ENCODE data around the gene GLI3. TPM values are rescaled to one million over a fixed set of nuclear protein-coding genes. Genes with fewer than 3 reads are reported as not detected.

The GLI3 gene
- total RNA-seq, 1 experiment from 2014 or later: 0.07 TPM

- no peaks in the 10 kb centered on the region for H3K9me2 ChIP-seq (replicated peaks; ENCODE audit: insufficient read depth, low read length)
- H3K4me3 ChIP-seq (ENCODE audit: low read length): no peak overlapping the region
- H3K4me1 ChIP-seq (ENCODE audit: low read length): no peaks in the 10 kb centered on the region
- no peaks in the 10 kb centered on the region for H3K27me3 ChIP-seq (ENCODE audit: low read length)
- no peaks in the 10 kb centered on the region for H3K79me2 ChIP-seq (ENCODE audit: low read length)
- no peak overlapping the region for H3K4me2 ChIP-seq (ENCODE audit: low read depth, low read length, poor library complexity, severe bottlenecking)
- H3K27ac ChIP-seq (ENCODE audit: low read length): no peak overlapping the region
- H4K20me1 ChIP-seq (ENCODE audit: insufficient read depth, low read depth, low read length): no peaks in the 10 kb centered on the region
- H3K9me3 ChIP-seq (ENCODE audit: low read length): no peaks in the 10 kb centered on the region
- no peak overlapping the region for H3K9ac ChIP-seq (ENCODE audit: low read length)
- no peaks in the 10 kb centered on the region for H3K36me3 ChIP-seq (ENCODE audit: insufficient read depth, low read length)
- H2AFZ ChIP-seq (ENCODE audit: low read length): no peak overlapping the region
- no peak for DNase-seq
Observed at GRCh38 chr7:42198974-42199668, 37.9 kb downstream of the GLI3 start.

DNA sequence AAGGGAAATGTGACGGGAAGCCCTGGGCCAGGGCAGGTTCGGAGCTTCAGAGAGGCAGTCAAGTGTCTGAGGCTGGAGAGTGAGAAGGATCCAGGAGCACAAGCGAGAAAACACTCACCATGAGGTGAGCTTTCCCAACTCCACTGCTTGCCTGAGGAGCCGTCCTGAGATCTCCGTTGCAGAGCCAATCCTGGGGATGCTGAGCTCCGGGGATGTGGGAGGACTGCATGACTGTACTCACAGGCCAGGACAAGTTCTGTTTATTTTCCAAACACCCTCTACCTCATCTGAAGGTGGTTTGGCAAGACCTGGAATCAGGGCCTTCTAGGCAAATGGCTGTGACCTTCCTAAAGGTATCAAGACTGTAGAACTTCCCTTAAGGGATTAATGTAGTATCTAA lies 38.7 kb downstream of the GLI3 start:
- Histone ChIP-seq H3K9me2 (replicated peaks; ENCODE audit: insufficient read depth, low read length) (no peaks in the 10 kb centered on the region), H3K27ac (ENCODE audit: low read length) (no peak overlapping the region), H3K4me1 (ENCODE audit: low read length) (no peaks in the 10 kb centered on the region), H3K4me3 (ENCODE audit: low read length) (no peak overlapping the region), H4K20me1 (ENCODE audit: insufficient read depth, low read depth, low read length) (no peaks in the 10 kb centered on the region), H3K36me3 (ENCODE audit: insufficient read depth, low read length) (no peaks in the 10 kb centered on the region), H3K9me3 (ENCODE audit: low read length) (no peaks in the 10 kb centered on the region), H3K4me2 (ENCODE audit: low read depth, low read length, poor library complexity, severe bottlenecking) (no peak overlapping the region), H2AFZ (ENCODE audit: low read length) (no peak overlapping the region), H3K27me3 (ENCODE audit: low read length) (no peaks in the 10 kb centered on the region), H3K9ac (ENCODE audit: low read length) (no peak overlapping the region), H3K79me2 (ENCODE audit: low read length) (no peaks in the 10 kb centered on the region)
- DNase-seq: no peak

DNA sequence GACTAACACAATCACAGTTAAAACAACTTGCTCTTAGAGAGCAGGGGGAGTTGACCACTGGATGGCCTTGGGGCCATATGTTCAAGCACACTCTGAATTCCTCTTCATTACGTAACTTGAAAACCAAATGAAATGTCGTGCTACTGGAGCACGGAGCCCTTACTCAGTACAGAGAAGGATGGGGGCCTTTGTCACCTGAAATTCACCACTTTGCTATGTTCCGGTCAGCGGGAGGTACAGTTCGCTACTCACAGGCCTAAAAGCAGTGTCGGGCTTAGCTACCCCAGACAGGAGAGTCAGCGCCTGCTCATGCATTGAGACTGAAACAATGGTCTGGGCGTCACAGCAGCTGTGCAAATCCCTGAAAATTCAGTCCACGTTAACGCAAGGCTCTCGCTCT lies 39.6 kb downstream of the GLI3 start:
- Histone ChIP-seq H3K9me2 (replicated peaks; ENCODE audit: insufficient read depth, low read length) (no peaks in the 10 kb centered on the region), H4K20me1 (ENCODE audit: insufficient read depth, low read depth, low read length) (no peaks in the 10 kb centered on the region), H3K4me3 (ENCODE audit: low read length) (no peak overlapping the region), H3K36me3 (ENCODE audit: insufficient read depth, low read length) (no peaks in the 10 kb centered on the region), H2AFZ (ENCODE audit: low read length) (no peak overlapping the region), H3K27me3 (ENCODE audit: low read length) (no peaks in the 10 kb centered on the region), H3K9me3 (ENCODE audit: low read length) (no peaks in the 10 kb centered on the region), H3K4me2 (ENCODE audit: low read depth, low read length, poor library complexity, severe bottlenecking) (no peak overlapping the region), H3K4me1 (ENCODE audit: low read length) (no peaks in the 10 kb centered on the region), H3K79me2 (ENCODE audit: low read length) (no peaks in the 10 kb centered on the region), H3K27ac (ENCODE audit: low read length) (no peak overlapping the region), H3K9ac (ENCODE audit: low read length) (no peak overlapping the region)
- DNase-seq: no peak

GRCh38 chr7:42194238-42194637 lies 42.8 kb downstream of the GLI3 start:
- Histone ChIP-seq H3K4me1 (ENCODE audit: low read length) (no peaks in the 10 kb centered on the region), H4K20me1 (ENCODE audit: insufficient read depth, low read depth, low read length) (no peaks in the 10 kb centered on the region), H3K27ac (ENCODE audit: low read length) (no peak overlapping the region), H2AFZ (ENCODE audit: low read length) (no peak overlapping the region), H3K27me3 (ENCODE audit: low read length) (no peaks in the 10 kb centered on the region), H3K36me3 (ENCODE audit: insufficient read depth, low read length) (no peaks in the 10 kb centered on the region), H3K9me3 (ENCODE audit: low read length) (no peaks in the 10 kb centered on the region), H3K4me2 (ENCODE audit: low read depth, low read length, poor library complexity, severe bottlenecking) (no peak overlapping the region), H3K9me2 (replicated peaks; ENCODE audit: insufficient read depth, low read length) (no peaks in the 10 kb centered on the region), H3K79me2 (ENCODE audit: low read length) (no peaks in the 10 kb centered on the region), H3K4me3 (ENCODE audit: low read length) (no peak overlapping the region), H3K9ac (ENCODE audit: low read length) (no peak overlapping the region)
- DNase-seq: no peak

DNA sequence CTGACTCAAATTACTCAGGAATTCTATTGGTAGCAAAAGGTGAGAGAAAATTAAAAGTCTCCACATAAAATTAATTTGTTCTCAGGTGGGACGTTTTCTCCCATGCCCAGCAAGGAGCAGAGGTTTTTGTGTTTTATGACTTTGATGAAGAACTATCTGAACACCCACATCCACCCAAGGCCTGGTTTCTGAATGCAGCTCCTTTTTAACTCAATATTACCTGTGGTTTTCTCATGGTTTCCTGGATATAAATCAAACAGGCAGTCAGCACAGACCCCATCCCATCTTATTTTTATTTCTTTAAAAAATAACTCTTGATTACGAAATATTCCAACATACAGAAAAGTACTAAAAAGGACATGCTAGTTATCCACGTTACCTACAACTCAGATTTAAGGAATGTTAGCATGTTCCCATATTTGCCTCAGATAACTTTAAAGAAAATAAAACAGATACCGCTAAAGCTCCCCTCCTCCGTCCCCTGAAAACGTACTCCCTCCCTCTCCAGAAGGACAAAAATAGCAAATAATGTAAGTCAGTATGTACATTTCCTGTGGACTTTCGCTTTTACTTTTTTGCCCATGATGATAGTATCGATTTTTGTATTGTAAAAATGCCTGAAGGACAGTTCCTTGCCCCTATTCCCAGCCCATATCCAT lies 43.4 kb downstream of the GLI3 start:
- H3K27me3 ChIP-seq (ENCODE audit: low read length): no peaks in the 10 kb centered on the region
- H3K4me1 ChIP-seq (ENCODE audit: low read length): no peaks in the 10 kb centered on the region
- no peaks in the 10 kb centered on the region for H3K9me2 ChIP-seq (replicated peaks; ENCODE audit: insufficient read depth, low read length)
- no peak overlapping the region for H2AFZ ChIP-seq (ENCODE audit: low read length)
- no peak overlapping the region for H3K27ac ChIP-seq (ENCODE audit: low read length)
- H3K4me2 ChIP-seq (ENCODE audit: low read depth, low read length, poor library complexity, severe bottlenecking): no peak overlapping the region
- no peaks in the 10 kb centered on the region for H4K20me1 ChIP-seq (ENCODE audit: insufficient read depth, low read depth, low read length)
- H3K36me3 ChIP-seq (ENCODE audit: insufficient read depth, low read length): no peaks in the 10 kb centered on the region
- no peak for DNase-seq
- H3K9me3 ChIP-seq (ENCODE audit: low read length): no peaks in the 10 kb centered on the region
- no peak overlapping the region for H3K4me3 ChIP-seq (ENCODE audit: low read length)
- no peaks in the 10 kb centered on the region for H3K79me2 ChIP-seq (ENCODE audit: low read length)
- no peak overlapping the region for H3K9ac ChIP-seq (ENCODE audit: low read length)

DNA sequence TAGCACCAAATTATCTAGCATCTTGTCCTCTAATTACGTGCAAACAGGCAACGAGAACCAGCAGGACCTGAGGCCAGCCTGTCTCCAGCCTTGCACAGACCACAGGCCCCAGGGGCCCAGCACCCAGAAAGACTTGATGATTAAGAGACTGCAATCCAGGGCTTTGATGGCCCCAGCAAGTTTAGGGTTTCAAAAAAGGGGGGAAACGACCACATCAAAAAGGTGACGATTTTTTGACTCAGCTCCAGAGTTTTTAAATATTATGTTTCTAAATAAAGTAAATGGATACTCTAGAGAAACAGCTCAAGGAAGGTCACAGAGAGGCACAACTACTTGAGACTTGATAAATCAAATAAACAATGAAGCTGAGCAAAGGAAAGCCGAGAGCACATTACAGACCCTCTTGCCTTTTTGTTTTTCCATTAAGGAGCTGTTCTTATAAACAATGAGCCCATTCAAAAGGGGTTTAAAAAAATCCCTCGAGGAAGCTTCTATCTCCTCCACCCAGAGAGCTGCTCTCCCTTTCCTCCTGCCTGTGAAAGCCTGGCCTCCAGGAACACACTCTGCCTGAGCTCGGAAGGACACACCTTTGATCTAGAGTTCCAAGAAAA lies 44.1 kb downstream of the GLI3 start:
- Histone ChIP-seq H3K4me3 (ENCODE audit: low read length) (no peak overlapping the region), H3K4me1 (ENCODE audit: low read length) (no peaks in the 10 kb centered on the region), H3K27me3 (ENCODE audit: low read length) (no peaks in the 10 kb centered on the region), H3K9me2 (replicated peaks; ENCODE audit: insufficient read depth, low read length) (no peaks in the 10 kb centered on the region), H2AFZ (ENCODE audit: low read length) (no peak overlapping the region), H3K36me3 (ENCODE audit: insufficient read depth, low read length) (no peaks in the 10 kb centered on the region), H3K9me3 (ENCODE audit: low read length) (no peaks in the 10 kb centered on the region), H3K4me2 (ENCODE audit: low read depth, low read length, poor library complexity, severe bottlenecking) (no peak overlapping the region), H3K9ac (ENCODE audit: low read length) (no peak overlapping the region), H3K79me2 (ENCODE audit: low read length) (no peaks in the 10 kb centered on the region), H4K20me1 (ENCODE audit: insufficient read depth, low read depth, low read length) (no peaks in the 10 kb centered on the region), H3K27ac (ENCODE audit: low read length) (no peak overlapping the region)
- DNase-seq: no peak

DNA sequence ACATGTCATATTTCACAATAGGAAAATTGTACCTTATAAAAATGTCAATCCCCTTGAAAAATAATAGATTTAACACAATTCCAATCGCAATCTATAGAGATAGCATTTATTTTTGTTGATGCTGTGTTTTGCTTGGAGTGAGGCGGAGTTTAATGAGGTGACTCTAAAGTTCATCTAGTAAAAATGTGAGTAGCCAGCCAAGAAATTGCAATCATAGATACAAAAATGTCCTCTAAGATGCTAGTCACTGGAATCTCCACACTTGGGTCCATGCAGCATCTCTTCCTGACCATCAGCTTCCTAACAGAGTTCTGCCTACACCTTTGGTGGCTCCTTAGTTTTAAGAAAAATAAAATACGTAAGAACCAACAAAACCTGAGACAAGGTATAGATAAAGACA lies 44.9 kb downstream of the GLI3 start:
- Histone ChIP-seq H3K79me2 (ENCODE audit: low read length) (no peaks in the 10 kb centered on the region), H3K27ac (ENCODE audit: low read length) (no peak overlapping the region), H3K36me3 (ENCODE audit: insufficient read depth, low read length) (no peaks in the 10 kb centered on the region), H4K20me1 (ENCODE audit: insufficient read depth, low read depth, low read length) (no peaks in the 10 kb centered on the region), H3K9me2 (replicated peaks; ENCODE audit: insufficient read depth, low read length) (no peaks in the 10 kb centered on the region), H2AFZ (ENCODE audit: low read length) (no peak overlapping the region), H3K4me2 (ENCODE audit: low read depth, low read length, poor library complexity, severe bottlenecking) (no peak overlapping the region), H3K4me1 (ENCODE audit: low read length) (no peaks in the 10 kb centered on the region), H3K9ac (ENCODE audit: low read length) (no peak overlapping the region), H3K9me3 (ENCODE audit: low read length) (no peaks in the 10 kb centered on the region), H3K4me3 (ENCODE audit: low read length) (no peak overlapping the region), H3K27me3 (ENCODE audit: low read length) (no peaks in the 10 kb centered on the region)
- no peak for DNase-seq

DNA sequence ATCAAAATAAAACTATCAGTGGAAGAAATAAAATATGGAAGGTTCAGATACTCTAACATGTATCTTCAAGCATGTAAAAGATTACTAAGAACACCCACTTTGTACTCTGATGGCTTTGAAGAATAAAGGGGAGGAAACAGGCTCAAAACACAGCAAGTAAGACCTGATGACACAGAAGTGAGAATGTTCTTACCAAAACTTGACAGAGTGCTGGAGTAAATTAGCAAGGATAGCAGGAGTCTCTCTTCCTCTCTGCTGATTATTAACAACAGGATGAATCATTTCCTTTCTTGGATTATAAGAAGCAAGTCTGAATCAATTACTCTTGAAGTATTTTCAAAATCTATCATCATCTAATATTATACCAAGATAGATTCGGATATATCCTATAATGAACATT lies 47.5 kb downstream of the GLI3 start:
- Histone ChIP-seq H3K4me3 (ENCODE audit: low read length) (no peak overlapping the region), H3K9me2 (replicated peaks; ENCODE audit: insufficient read depth, low read length) (no peaks in the 10 kb centered on the region), H3K79me2 (ENCODE audit: low read length) (no peaks in the 10 kb centered on the region), H3K9me3 (ENCODE audit: low read length) (no peaks in the 10 kb centered on the region), H3K9ac (ENCODE audit: low read length) (no peak overlapping the region), H3K4me2 (ENCODE audit: low read depth, low read length, poor library complexity, severe bottlenecking) (no peak overlapping the region), H3K27me3 (ENCODE audit: low read length) (no peaks in the 10 kb centered on the region), H4K20me1 (ENCODE audit: insufficient read depth, low read depth, low read length) (no peaks in the 10 kb centered on the region), H3K36me3 (ENCODE audit: insufficient read depth, low read length) (no peaks in the 10 kb centered on the region), H3K27ac (ENCODE audit: low read length) (no peak overlapping the region), H3K4me1 (ENCODE audit: low read length) (no peaks in the 10 kb centered on the region), H2AFZ (ENCODE audit: low read length) (no peak overlapping the region)
- DNase-seq: no peak
